ENCODE measurements around the gene GSTM3. TPM values are rescaled to one million over a fixed set of nuclear protein-coding genes. Genes with fewer than 3 reads are reported as not detected.

GSTM3 gene
- total RNA-seq, 1 experiment from 2014 or later: 110 TPM

- Histone ChIP-seq H3F3A (ENCODE audit: insufficient read depth, low read depth) (peaks cover 13% of the 10 kb centered on the region; the same call in 1 of the 2 replicates), H4K20me1 (ENCODE audit: insufficient read depth) (no peaks in the 10 kb centered on the region), H3K9me2 (ENCODE audit: insufficient read depth) (no peaks in the 10 kb centered on the region), H3K79me2 (ENCODE audit: low read depth) (no peaks in the 10 kb centered on the region), H3K4me3 (no peak overlapping the region), H3K4me2 (peak overlapping the region; percentile 8; the same call in 1 of the 2 replicates), H3K27ac (no peak overlapping the region), H3K9me3 (ENCODE audit: insufficient read depth, low read depth) (peaks cover 6% of the 10 kb centered on the region; the same call in 1 of the 2 replicates), H3K36me3 (ENCODE audit: low read depth) (no peaks in the 10 kb centered on the region), H2AFZ (no peak overlapping the region), H3K4me1 (replicated peaks; ENCODE audit: insufficient read depth) (peaks cover 46% of the 10 kb centered on the region), H3K27me3 (ENCODE audit: insufficient read depth, low read depth) (no peaks in the 10 kb centered on the region)
- DNase-seq: no peak
- POLR2A ChIA-PET (ENCODE audit: unreplicated experiment): interaction anchor here (0.6 to 0.7 kb wide), 2 partner anchors 10 to 15 kb away, joined by 3 to 5 read pairs; no protein-coding TSS in a partner anchor
- BruUV-seq (replicated peaks): no TSS peak
- CTCF ChIA-PET: interaction anchor here (0.6 to 7.2 kb wide), 9 partner anchors 10 to 235 kb away, joined by 3 to 48 read pairs (median 8); partner anchors contain the start of gene AHCYL1
- intact Hi-C loops (cut with micrococcal nuclease; ENCODE audit: unreplicated experiment): loop anchor here (2.0 to 10.0 kb wide), 2 partner anchors 78 to 328 kb away; no protein-coding TSS in a partner anchor
- TF ChIP-seq, protein P1, sequence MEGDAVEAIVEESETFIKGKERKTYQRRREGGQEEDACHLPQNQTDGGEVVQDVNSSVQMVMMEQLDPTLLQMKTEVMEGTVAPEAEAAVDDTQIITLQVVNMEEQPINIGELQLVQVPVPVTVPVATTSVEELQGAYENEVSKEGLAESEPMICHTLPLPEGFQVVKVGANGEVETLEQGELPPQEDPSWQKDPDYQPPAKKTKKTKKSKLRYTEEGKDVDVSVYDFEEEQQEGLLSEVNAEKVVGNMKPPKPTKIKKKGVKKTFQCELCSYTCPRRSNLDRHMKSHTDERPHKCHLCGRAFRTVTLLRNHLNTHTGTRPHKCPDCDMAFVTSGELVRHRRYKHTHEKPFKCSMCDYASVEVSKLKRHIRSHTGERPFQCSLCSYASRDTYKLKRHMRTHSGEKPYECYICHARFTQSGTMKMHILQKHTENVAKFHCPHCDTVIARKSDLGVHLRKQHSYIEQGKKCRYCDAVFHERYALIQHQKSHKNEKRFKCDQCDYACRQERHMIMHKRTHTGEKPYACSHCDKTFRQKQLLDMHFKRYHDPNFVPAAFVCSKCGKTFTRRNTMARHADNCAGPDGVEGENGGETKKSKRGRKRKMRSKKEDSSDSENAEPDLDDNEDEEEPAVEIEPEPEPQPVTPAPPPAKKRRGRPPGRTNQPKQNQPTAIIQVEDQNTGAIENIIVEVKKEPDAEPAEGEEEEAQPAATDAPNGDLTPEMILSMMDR (conservative IDR thresholded peaks at IDR 0.05): no peak
- no peak for TF ChIP-seq EZH2 (IDR thresholded peaks at IDR 0.05; ENCODE audit: low read depth)
Measured at GRCh38 chr1:109776206-109776835, 35.5 kb upstream of the GSTM3 start.

GRCh38 chr1:109775398-109775797 lies 34.6 kb upstream of the GSTM3 start:
- DNase-seq: no peak
- Histone ChIP-seq H3K4me1 (replicated peaks; ENCODE audit: insufficient read depth) (peaks cover 41% of the 10 kb centered on the region), H2AFZ (no peak overlapping the region), H3K27me3 (ENCODE audit: insufficient read depth, low read depth) (no peaks in the 10 kb centered on the region), H3K27ac (no peak overlapping the region), H3K4me3 (no peak overlapping the region), H3K9me3 (ENCODE audit: insufficient read depth, low read depth) (no peaks in the 10 kb centered on the region; the same call in 1 of the 2 replicates), H3K79me2 (ENCODE audit: low read depth) (no peaks in the 10 kb centered on the region), H4K20me1 (ENCODE audit: insufficient read depth) (no peaks in the 10 kb centered on the region), H3K9me2 (ENCODE audit: insufficient read depth) (no peaks in the 10 kb centered on the region), H3K4me2 (0 out of 2 replicates have a peak overlapping the region, but pooled peaks have one; percentile 8), H3K36me3 (ENCODE audit: low read depth) (no peaks in the 10 kb centered on the region), H3F3A (ENCODE audit: insufficient read depth, low read depth) (peaks cover 13% of the 10 kb centered on the region; the same call in 1 of the 2 replicates)
- ChIA-PET POLR2A (ENCODE audit: unreplicated experiment) (interaction anchor here (0.9 kb wide), 1 partner anchor 349 kb away, joined by 11 read pairs; no protein-coding TSS in a partner anchor), CTCF (interaction anchor here (0.6 to 7.2 kb wide), 2 partner anchors 125 to 135 kb away, joined by 3 to 48 read pairs; no protein-coding TSS in a partner anchor)
- TF ChIP-seq, protein P1 (conservative IDR thresholded peaks at IDR 0.05): no peak
- TF ChIP-seq EZH2 (IDR thresholded peaks at IDR 0.05; ENCODE audit: low read depth): no peak
- intact Hi-C loops (cut with micrococcal nuclease; ENCODE audit: unreplicated experiment): loop anchor here (10.0 kb wide), 1 partner anchor 329 kb away; no protein-coding TSS in a partner anchor
- no TSS peak for BruUV-seq (replicated peaks)

- no peak for TF ChIP-seq EZH2 (IDR thresholded peaks at IDR 0.05; ENCODE audit: low read depth)
- TF ChIP-seq, protein P1 (conservative IDR thresholded peaks at IDR 0.05): peak; percentile 57; the same call in 1 of the 2 replicates
- Histone ChIP-seq H4K20me1 (ENCODE audit: insufficient read depth) (no peaks in the 10 kb centered on the region), H3F3A (ENCODE audit: insufficient read depth, low read depth) (peaks cover 13% of the 10 kb centered on the region; the same call in 1 of the 2 replicates), H3K4me3 (no peak overlapping the region), H3K4me1 (replicated peaks; ENCODE audit: insufficient read depth) (peaks cover 45% of the 10 kb centered on the region), H3K9me3 (ENCODE audit: insufficient read depth, low read depth) (no peaks in the 10 kb centered on the region), H3K36me3 (ENCODE audit: low read depth) (no peaks in the 10 kb centered on the region), H2AFZ (no peak overlapping the region), H3K4me2 (peak overlapping the region; percentile 20; the same call in 1 of the 2 replicates), H3K27me3 (ENCODE audit: insufficient read depth, low read depth) (no peaks in the 10 kb centered on the region), H3K9me2 (ENCODE audit: insufficient read depth) (no peaks in the 10 kb centered on the region), H3K27ac (no peak overlapping the region), H3K79me2 (ENCODE audit: low read depth) (no peaks in the 10 kb centered on the region)
- no peak for DNase-seq
- CTCF ChIA-PET: interaction anchor here (0.6 to 7.2 kb wide), 7 partner anchors 39 to 240 kb away, joined by 3 to 48 read pairs (median 6); partner anchors contain the start of gene AHCYL1
- intact Hi-C loops (cut with micrococcal nuclease; ENCODE audit: unreplicated experiment): loop anchor here (1.0 to 10.0 kb wide), 3 partner anchors 131 to 331 kb away; no protein-coding TSS in a partner anchor
- BruUV-seq (replicated peaks): no TSS peak
- POLR2A ChIA-PET (ENCODE audit: unreplicated experiment): interaction anchor here (0.5 to 0.8 kb wide), 3 partner anchors 122 to 181 kb away, joined by 3 to 5 read pairs (median 4); no protein-coding TSS in a partner anchor
Measured at GRCh38 chr1:109773900-109774485, 33.2 kb upstream of the GSTM3 start.

Data from PC-9 (cell line).